ENCODE measurements around the gene F12. TPM values are rescaled to one million over a fixed set of nuclear protein-coding genes. Genes with fewer than 3 reads are reported as not detected.

F12 gene
- total RNA-seq, 1 experiment from 2014 or later = 12.8 TPM

DNA sequence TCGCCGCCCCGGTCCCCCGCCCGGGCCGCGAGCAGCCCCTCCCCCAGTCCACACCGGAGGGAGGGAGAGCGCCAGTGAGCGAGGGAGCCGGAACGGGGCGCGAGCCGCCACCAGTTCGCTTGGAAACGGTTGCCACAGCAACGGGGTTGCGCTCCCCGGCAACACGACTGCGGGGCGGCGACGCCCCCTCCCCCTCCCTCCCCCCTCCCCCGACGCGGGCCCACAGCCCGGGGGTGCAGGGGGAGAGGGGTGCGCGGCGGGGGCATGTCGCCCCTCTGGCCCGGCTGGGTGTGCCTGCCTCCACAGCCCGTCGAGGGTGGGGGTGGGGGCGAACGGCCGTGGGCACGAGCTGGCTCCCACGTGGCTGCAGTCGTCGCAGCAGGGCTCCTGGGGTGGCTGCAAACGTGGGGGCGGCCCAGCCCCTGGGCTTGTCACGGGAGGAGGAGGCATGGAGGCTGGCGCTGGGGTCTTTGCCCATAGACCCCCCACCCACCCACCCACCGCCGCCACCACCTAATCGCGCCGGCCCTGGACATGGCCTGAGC, 37.8 kb upstream of the F12 start:
- peak; percentile 47 for DNase-seq (ENCODE audit: extremely low read depth, low read depth)

DNA sequence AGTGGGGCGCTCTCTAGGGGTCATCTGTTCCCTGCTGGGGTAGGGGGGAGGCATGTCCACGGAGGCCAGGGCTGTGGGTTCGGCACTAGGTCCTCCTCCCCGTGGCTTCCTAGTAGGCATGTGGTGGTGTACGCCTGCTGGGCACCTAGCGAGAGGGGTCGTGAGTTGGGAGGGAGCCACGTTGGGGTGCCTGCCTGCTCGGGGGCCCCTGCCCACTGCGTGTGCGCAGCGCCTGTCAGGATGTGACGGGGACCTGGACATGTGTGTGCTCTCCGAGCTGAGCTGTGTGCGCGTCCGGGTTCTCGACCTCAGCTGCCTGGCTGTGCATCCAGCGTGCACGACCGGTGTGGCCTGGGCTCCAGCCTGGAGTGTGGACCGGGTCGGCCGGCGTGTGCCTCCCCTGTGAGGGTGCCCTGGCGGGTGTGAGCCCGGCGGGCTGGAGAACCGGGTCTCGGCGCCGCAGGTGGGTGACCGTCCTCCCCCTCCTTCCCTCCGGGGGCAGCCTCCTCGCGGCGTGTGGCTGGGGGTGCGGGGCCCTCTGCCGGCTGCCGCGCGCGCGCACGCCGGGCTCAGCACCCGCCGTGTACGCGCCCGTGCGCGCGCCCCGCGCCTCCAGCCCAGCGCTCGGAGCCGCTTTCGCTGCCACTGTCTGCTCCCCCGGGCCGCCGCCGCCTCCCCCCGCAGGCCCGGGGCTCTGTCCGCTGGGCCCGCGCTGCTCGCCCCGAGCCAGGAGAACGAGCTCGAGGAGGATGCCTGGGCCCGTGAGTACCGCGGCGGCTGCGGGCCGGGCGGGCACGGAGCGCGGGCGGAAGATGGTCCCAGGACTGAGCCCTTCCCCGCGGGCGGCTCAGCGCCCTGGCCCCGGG, 37.1 kb upstream of the F12 start, which contains the start of gene PRR7:
PRR7 (plus strand) TSS at position 615 of the 866 bp plus-strand sequence. CDS start 8,254 bp downstream, outside the sequence.
- peak; percentile 51 for DNase-seq (ENCODE audit: extremely low read depth, low read depth)

DNA sequence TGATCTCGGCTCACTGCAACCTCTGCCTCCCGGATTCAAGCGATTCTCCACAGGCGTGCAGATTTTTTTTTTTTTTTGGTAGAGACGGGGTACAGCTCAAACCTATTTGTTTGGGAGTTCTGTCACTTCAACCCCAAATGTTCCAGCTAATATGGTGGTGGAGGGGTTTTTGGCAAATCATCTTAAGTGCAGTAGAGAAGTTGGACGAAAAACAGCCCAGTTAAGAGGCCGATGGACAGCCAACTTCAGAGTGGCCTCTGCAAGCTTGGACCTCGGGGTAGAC, 36.5 kb upstream of the F12 start:
- DNase-seq (ENCODE audit: extremely low read depth, low read depth) = no peak

DNA sequence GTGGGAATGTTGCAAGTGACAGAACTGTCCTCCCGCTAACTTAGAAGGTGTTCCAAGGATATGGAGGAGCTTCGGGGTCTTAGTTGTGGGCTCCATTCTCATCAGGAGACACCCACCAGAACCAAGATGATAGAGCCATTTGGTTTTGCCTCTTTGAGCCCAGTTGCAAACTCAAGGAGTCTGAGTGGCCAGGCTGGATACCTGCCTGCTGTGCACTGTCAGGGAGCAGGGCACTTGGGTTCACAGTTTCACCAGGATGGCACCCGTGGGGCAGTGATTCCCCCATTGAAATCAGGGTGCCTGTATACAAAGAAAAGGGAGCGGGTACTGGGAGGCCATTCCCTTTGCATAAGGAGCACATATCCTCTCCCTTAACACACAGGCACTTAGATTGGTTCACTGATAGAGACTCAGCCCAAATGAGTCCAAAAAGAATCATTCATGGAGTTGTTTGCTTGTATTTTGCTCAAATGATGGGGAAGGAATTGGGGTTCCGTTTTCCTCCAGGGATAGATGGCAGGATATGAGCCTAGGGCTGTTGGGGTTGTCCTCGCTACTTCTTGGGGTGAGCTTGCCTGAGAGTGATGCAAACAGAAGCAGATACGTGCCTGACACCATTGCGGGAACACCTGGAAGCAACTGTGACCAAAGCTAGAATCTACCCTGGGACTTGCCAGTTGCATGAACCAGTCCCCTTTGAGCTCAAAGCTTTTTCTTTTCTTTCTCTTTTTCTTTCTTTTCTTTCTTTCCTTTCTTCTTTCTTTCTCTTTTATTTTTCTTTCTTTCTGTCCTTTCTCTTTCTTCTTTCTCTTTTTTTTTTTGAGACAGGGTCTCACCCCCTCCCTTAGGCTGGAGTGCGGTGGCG, 35.9 kb upstream of the F12 start:
- no peak for DNase-seq (ENCODE audit: extremely low read depth, low read depth)

DNA sequence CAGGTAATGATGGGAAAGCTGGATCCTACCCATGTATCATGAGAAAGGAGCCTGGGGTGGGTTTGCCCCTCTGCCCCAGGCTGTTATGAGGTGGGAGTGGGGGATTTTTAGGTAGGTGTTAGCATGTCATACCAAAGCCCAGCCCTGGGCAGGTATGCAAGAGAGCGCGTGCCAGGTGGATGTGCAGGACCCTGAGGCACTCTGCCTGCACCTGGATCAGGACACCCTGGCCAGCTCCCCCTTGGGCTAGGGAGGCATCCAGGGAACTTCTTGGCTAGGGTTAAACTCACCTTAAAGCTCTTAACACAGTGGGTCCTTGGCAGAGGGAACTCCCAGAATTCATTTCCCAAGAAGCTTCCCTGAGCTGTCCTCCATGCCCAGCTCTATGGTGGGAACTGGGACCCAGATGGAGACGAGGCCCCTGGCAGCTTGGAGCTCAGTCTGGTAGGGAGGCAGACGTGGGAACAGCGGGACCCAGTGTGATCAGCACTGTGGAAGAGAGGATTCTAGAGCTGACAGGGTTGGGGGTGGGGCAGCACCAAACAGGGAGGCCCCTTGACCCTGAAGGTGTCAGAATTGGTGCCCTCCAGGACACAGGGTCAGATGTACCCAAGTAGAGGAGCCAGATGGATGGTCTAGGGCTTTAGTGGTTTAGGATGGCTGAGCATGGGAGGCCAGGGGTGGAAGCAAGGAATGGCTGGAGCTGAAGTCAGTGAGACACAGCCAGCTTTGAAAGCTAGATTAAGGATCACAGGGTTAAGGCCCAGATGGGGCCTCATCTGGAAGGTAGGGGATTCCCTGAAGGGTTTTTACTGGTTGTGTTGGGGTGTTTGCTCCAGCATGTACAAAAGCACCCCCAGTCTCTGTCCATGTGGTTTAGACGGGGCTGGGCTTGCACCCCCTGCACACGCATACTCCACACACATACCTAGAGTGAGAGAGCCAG, 35.0 kb upstream of the F12 start:
- DNase-seq (ENCODE audit: extremely low read depth, low read depth) = no peak

DNA sequence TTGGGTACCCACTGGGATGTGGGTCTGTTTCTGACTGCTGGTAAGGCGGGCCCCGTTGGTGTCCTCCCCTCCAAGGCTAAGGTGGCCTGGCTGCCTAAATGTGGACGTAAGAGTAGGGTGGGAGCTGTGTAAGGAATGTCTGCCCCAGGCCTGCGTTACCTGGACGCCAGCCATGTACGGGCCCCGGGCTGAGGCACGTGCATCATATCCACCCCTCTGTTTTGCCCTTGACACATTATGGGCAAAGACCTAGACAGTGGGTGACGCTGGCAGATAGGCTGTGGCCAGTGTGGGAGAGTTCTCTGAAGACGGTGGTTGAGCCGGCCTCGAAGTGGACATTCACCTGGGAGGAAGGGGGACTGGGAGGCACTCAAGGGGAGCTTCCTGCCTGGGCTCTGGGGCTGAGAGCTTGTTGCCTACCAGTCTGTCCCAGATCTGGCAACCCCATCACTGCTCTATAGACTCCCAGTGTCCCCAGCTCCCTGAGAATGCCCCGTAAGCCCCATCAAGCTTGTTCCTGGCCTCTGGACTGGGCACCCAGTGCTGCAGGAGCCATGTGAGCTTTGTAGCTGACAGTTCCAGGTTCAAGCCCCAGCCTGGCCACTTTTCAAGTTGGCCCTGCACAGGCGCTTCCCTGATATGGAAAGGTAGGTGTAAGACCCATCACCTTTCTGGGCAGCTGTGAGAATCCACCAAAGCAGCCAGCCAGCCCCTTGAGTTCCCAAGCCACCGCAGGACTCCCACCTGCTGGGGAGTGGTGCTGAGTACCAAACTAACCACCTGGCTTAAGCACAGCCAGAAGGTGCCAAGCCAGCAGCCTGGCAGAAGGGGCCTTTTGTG, 34.0 kb upstream of the F12 start:
- DNase-seq (ENCODE audit: extremely low read depth, low read depth) = no peak

DNA sequence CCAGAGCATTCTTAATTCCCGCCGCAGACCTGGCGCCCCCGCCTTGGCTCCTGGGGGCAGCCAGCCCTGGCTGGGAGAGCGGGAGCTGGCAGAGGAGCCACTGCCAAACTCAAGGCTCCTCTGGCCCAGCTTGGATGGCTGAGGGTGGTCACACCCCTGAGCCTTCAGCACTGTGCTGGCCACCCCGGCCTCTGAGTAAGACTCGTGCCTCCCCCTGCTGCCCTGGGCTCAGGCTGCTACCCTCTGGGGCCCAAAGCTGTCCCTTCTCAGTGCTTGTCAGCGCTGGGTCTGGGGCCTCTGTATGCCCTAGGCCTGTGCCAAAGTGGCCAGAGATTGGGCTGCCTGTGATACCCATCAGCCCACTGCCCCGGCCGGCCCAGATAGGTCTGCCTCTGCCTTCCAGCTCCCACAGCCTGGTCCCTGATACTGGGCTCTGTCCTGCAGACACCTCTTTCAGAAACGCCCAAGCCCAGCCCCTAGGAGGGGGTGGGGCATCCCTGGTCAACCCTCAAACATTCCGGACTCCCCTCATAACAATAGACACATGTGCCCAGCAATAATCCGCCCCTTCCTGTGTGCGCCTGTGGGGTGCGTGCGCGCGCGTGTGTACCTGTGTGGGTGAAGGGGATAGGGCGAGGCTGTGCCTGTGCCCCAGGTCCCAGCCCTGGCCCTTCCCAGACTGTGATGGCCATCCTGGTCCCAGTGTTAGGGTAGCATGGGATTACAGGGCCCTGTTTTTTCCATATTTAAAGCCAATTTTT, 32.9 kb upstream of the F12 start:
- DNase-seq (ENCODE audit: extremely low read depth, low read depth) = no peak

DNA sequence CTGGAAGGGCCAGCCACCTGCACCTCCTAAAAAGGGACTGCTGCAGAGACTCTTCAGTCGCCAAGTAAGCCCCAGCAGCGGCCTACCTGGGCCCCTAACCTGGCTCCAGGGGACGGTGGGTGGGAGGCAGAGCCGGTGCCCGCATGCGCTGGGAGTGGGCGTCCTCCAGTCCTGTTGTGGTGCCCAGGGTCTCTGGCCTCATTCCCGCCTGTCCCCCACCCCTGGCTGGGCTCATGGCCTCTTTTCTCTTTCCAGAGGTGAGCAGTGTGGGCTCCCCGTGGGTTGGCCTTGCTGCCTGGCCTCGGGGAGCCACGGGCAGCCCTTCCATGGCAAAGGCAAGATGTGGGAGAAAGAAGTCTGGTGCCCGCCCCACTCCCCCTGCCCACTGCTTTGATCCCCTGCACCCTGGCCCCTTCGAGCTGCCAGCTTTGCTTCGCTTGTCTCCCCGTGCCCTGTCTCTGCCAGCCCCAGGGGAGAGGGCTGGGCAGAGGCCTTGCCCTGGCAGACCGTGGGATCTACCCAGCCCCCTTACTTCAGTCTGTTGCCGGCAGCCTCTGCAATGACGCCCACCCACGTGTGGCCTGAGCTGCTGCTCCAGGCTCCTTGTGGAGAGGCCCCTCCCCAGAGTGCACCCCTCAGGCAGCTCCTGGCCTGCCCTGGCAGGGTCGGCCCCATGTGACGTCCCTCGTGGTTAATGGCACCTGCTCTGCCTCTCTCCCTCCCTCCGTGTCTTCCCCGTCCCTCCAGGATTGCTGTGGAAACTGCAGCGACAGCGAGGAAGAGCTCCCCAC, 31.8 kb upstream of the F12 start:
- no peak for DNase-seq (ENCODE audit: extremely low read depth, low read depth)

DNA sequence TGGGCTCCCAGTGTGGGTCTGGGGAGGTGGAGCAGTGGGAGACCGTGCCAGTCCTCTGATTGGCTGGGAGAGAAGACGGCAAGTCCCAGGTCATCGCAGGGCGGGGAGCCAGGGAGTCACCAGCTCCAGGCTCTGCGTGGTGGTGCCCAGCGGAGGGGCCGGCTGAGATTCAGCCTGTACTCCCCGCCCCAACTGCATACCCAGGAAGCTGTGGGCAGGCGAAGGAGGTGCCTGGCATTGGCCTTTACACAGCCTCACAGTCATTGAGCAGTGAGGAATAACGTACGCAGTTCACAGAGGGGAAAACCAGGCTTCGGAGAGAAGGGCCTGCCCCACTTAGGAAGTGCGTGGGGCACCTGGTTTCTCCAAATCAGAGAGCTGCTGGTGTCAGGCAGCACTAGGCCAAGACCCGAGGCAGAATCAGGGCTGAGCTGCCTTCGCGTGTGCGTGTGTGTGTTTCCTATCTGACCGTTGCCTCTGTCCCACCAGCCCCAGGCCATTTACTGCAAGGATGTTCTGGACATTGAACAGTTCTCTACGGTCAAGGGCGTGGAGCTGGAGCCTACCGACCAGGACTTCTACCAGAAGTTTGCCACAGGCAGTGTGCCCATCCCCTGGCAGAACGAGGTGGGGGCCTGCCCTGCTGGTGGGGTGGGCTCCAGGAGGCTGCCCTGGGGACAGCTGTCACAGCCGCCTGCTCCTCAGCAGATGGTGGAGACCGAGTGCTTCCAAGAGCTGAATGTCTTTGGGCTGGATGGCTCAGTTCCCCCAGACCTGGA, 31.0 kb upstream of the F12 start:
- DNase-seq (ENCODE audit: extremely low read depth, low read depth) = no peak

DNA sequence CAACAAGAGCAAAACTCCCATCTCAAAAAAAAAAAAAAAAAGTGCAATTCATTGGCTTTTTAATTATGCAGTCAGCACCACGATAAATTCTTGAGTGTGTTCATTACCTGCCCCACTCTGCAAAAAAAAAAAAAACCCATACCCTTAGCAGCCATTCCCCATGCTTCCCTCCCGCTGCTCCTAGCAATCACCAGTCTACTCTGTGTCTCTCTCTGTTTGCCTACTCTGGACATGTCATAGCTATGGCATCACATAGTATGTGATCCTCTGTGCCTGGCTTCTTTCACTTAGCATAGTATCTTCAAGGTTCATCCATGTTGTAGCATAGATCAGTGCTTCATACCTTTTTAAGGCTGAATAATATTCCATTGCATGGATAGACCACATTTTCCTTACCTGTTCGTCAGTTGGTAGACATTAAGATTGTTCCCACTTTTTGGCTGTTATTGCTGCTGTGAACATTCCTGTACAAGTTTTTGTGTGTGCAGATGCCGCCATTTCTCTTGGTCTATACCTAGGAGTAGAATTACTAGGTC, 30.2 kb upstream of the F12 start:
- no peak for DNase-seq (ENCODE audit: extremely low read depth, low read depth)

DNA sequence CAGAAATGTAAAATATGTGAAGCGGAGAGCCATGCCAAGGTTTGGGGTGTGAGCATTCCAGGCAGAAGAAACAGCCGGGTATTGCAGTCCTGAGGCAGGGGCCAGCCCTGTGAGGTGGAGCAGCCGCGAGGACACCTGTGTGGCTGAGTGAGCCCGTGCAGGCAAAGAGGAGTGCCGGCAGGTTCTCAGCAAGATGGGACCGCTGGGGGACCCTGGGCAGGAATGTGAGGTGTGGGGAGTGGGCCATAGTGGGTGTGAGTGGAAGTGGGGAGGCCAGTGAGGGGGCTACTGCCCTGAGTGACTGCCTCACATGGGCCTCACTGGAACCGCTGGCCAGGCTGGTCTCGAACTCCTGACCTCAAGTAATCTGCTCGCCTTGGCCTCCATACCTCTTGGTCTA, 29.1 kb upstream of the F12 start:
- DNase-seq (ENCODE audit: extremely low read depth, low read depth) = no peak

DNA sequence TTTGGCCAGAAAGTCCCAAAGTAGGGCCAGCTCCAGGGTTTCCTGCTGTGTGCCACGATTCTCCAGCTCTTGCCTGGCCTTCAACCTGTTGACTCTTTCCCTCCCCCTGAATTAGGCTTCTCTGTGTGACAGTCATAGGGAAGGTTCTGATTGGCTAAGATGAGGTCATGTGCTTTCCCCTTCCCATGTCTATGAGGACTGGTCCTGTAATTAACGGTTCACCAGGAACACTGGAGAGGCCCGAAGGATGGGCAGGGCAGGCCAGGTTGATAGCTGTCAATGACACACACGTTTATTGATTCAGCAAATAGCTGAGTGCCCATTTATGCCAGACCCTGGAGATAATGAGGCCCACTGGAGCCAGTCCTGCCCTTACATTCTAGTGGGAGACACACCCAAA, 28.3 kb upstream of the F12 start:
- no peak for DNase-seq (ENCODE audit: extremely low read depth, low read depth)

DNA sequence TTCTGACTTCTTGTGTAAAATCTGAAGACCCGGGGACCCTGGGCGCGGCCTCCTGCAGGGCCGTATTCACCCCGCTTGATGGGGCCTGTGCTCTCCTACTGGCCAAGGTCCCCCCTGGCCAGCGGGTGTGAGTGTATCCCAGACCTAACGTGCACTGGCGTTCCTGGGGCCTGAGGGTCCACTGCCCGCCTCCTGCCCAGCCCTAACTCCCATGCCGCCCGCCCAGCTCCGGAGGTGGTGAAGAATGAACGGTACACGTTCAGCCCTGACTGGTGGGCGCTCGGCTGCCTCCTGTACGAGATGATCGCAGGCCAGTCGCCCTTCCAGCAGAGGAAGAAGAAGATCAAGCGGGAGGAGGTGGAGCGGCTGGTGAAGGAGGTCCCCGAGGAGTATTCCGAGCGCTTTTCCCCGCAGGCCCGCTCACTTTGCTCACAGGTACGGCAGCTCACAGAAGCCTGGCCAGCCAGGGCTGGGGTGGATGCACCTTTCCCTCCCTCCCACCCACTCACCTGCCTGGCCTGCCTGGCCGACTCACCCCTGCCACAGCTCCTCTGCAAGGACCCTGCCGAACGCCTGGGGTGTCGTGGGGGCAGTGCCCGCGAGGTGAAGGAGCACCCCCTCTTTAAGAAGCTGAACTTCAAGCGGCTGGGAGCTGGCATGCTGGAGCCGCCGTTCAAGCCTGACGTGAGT, 26.6 kb upstream of the F12 start:
- no peak for DNase-seq (ENCODE audit: extremely low read depth, low read depth)

DNA sequence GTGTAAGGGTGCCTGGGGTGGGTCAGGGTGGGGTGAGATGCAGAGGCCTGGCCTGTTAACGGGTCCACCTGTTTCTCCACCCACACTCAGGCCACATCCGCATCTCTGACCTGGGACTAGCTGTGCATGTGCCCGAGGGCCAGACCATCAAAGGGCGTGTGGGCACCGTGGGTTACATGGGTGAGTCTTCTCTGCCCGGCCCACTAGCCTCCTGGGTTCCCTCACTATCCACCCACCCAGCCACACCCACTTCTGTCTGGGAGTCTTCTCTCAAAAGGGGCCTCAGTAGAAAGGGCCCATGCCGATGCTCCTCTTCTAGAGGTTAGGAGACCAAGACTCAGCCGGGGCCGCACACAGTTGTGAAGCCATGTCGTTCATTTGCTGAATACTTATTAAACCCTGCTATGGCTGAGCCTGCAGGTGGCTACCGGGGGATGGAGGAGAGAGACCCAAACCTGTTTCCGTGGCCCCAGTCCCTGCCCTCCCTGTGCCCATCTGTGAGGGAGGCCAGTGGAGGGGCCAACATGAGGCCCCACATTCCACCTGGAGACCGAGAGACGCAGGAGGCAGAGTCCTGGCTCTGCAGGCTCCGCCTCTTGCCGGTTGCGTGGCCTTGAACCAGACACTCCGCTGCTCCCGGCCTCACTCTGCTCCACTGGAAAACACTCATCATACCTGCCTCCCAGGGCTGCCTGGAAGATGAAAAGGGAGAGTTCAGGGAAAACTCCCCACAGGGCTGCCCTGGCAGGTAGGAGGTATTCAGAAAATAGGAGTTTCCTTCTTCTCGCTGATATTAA, 25.8 kb upstream of the F12 start:
- DNase-seq (ENCODE audit: extremely low read depth, low read depth) = no peak

DNA sequence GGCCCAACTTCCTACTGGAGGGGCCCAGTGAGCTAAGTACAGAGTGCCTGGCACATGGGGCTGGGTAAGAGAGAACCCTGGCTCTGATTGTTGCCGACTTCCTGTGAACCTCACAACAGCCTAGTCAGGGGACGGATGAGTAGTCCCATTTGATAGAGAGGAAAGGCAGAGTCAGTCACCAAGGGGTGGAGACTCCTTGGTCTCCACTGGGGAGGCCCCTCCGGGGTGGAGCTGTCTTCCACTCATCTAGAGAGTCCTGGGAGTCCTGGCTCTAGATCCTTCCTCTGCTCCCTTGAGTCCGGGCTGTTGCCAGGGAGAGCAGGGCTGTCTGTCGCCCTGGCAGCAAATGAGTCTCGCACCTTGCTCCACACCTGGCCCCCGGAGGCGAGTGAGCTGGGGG, 25.1 kb upstream of the F12 start:
- no peak for DNase-seq (ENCODE audit: extremely low read depth, low read depth)
